Gastroesophageal sphincter (tissue), 4 donors: ENCODE results near the gene DVL2. TPM values are rescaled to one million over a fixed set of nuclear protein-coding genes. Genes with fewer than 3 reads are reported as not detected.

ENCODE experiments used
- ATAC-seq: fragments of 150-250 bp; one replicate; pipeline ENCODE4 v1.9.1; 2016; ENCODE audit warnings: mild to moderate bottlenecking, moderate library complexity
- H3K27ac ChIP-seq, 4 donors: fragments of 200-600 bp; sonication (generic) in 3 of 4; 1 replicate in 3 of 4; 2 replicates in 1 of 4; pipeline ENCODE4 v1.5.1; 2016 to 2019
- H3K27me3 ChIP-seq: fragments of 200-600 bp; sonication (generic); one replicate; pipeline ENCODE4 v1.5.1; 2019
- H3K36me3 ChIP-seq, 2 donors: fragments of 200-600 bp; sonication (generic); one replicate each; pipeline ENCODE4 v1.5.1; 2019; ENCODE audit warnings: control low read depth in 1 of 2
- H3K4me1 ChIP-seq, 3 donors: fragments of 200-600 bp; sonication (generic); 1 replicate in 2 of 3; 2 replicates in 1 of 3; pipeline ENCODE4 v1.5.1; 2016 to 2019; ENCODE audit warnings: control low read depth in 2 of 3
- H3K4me3 ChIP-seq, 2 donors: fragments of 200-600 bp; sonication (generic); one replicate each; pipeline ENCODE4 v1.5.1; 2019; ENCODE audit warnings: mild to moderate bottlenecking in 1 of 2, moderate library complexity in 1 of 2
- H3K9me3 ChIP-seq, 3 donors: fragments of 200-600 bp; sonication (generic); one replicate each; pipeline ENCODE4 v1.5.1; 2017 to 2019; ENCODE audit warnings: control low read depth in 2 of 3
- EP300 ChIP-seq: sonication (generic); formaldehyde crosslinking; IDR thresholded peaks from one replicate; pipeline ENCODE4 v1.6.1; 2017; ENCODE audit warnings: antibody characterized with exemption, mild to moderate bottlenecking
- POLR2A ChIP-seq, 2 donors: fragments of 450-650 bp; IDR thresholded peaks; one replicate each; pipeline ENCODE4 v1.6.1; 2017; ENCODE audit warnings: antibody characterized with exemption in 2 of 2, mild to moderate bottlenecking in 2 of 2, moderate library complexity in 1 of 2
- POLR2AphosphoS5 ChIP-seq: sonication (generic); formaldehyde crosslinking; IDR thresholded peaks from one replicate; pipeline ENCODE4 v1.6.1; 2017; ENCODE audit warnings: antibody characterized with exemption
- WGBS, 2 donors: methylation state at CpG; one replicate each; pipeline ENCODE4 v1.1.5; 2018; ENCODE audit warnings: low coverage in 1 of 2; 5-methylcytosine and 5-hydroxymethylcytosine counted together
- total RNA-seq, 4 donors: library from RNA; depleted of rRNA; stranded (reverse); fragments of >200 nt; gene quantifications; one replicate each; pipeline ENCODE4 v1.1.0, GENCODE V29; 2016
- TF ChIP-seq, protein P1 (sequence below), 4 experiments: fragments of 200-600 bp in 2 of 4; fragments of 450-650 bp in 2 of 4; sonication (generic) in 1 of 4; IDR thresholded peaks; one replicate each; pipeline ENCODE4 v1.5.1; 2017 to 2019; ENCODE audit warnings: antibody characterized with exemption in 4 of 4, mild to moderate bottlenecking in 2 of 4, moderate library complexity in 2 of 4

The DVL2 gene
- total RNA-seq, 4 donors from 2014 or later: 33.0 to 53.9 (median 45.0) TPM

DNA sequence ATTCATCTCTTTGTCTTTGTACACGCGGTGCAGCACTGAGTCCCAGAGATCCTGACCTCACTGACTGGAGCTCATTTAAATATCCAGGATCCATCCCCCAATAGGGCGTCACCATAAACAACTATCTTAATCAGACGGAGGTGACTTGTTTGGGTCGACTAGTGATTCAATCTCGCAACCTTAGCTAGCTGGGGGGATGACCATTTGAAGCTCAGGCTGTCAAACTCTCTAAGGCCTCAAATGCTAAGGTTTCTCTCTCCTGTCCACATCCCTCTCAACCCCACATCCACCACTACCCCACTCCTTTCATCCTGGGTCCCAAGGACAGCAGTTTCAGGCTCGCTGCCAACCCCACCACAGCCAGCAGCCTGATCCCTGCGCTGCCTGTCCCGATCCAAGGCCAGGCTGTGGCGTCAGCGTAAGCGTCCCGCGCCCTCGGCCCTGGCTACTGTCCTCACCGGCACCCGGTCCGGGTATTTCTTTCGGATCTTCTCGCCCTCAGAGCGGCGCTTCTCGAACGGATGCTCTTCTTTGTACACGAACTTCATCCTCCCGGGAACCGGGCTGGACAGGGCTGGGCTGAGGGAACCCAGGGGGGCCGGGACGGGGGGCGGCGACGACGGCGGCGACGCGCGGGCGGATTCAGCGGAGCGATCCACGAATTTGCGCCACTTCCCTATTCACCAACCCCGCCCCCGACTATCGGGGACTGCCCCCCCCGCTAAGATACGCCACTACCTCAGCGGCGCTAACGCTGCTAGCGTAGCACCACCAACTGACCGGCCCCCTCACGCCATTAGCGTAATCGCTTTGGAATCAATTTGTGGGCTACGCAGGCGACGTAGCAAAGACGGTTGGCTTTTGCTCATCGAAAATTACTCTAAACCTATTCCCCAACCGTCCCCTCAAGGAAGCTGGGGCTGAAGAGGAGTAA is 7.7 kb upstream of the DVL2 start, which contains the start of gene GABARAP:
GABARAP (minus strand) TSS at position 667 of the 934 bp plus-strand sequence; CDS start at position 548, 119 bp downstream.
- Histone ChIP-seq H3K4me3 (peak within 1 kb of the TSS; percentile 78 to 87), H3K36me3 (peaks cover 0 to 50% of the 10 kb centered on the region in 2 donors)
- peak; percentile 37 for ATAC-seq

DNA sequence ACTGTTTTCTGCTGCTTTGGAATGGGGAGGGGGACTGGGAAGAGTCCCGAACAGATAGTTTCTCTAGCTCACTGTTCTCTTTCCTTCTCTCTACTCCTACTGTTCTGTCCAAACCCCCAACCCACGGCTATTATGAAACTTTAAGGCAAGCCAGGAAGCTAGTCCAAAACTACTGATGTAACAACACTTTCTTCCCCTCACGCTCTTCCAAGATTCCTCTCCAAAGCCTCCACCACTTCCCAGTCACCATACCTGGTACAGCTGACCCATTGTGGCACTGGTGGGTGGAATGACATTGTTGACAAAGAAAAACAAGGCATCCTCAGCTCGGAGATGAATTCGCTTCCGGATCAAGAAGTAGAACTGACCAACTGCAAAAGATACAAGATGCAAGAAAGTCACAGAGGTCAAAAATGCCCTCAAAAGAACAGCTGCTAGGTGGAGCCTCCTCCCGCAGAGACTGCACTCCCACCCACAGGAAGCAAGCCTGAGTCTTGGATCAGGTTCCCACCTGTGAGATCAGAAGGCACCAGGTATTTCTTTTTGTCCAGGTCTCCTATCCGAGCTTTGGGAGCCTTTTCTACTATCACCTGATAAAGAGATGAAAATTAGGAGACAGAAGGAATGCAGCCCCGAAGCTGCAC is 6.9 kb upstream of the DVL2 start:
- Histone ChIP-seq H3K4me1 (peaks cover 8 to 55% (median 28%) of the 10 kb centered on the region in 3 donors), H3K9me3 (no peaks in the 10 kb centered on the region), H3K4me3 (peak overlapping the region; percentile 78 to 87), H3K36me3 (peaks cover 0 to 48% of the 10 kb centered on the region in 2 donors), H3K27ac (peak overlapping the region; percentile 80 to 98 (median 96)), H3K27me3 (no peaks in the 10 kb centered on the region)
- TF ChIP-seq EP300 (no peak), POLR2A (IDR thresholded peaks at IDR 0.05) (no peak)
- TF ChIP-seq, protein P1, sequence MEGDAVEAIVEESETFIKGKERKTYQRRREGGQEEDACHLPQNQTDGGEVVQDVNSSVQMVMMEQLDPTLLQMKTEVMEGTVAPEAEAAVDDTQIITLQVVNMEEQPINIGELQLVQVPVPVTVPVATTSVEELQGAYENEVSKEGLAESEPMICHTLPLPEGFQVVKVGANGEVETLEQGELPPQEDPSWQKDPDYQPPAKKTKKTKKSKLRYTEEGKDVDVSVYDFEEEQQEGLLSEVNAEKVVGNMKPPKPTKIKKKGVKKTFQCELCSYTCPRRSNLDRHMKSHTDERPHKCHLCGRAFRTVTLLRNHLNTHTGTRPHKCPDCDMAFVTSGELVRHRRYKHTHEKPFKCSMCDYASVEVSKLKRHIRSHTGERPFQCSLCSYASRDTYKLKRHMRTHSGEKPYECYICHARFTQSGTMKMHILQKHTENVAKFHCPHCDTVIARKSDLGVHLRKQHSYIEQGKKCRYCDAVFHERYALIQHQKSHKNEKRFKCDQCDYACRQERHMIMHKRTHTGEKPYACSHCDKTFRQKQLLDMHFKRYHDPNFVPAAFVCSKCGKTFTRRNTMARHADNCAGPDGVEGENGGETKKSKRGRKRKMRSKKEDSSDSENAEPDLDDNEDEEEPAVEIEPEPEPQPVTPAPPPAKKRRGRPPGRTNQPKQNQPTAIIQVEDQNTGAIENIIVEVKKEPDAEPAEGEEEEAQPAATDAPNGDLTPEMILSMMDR (IDR thresholded peaks at IDR 0.05): no peak
- no peak for ATAC-seq
- 27 to 34% methylated on average over 6 to 9 of the region's 9 CpGs for WGBS, 2 donors

More for the DNA sequence above, 7.7 kb upstream of the DVL2 start, which contains the start of gene GABARAP:
- Histone ChIP-seq H3K4me1 (peaks cover 8 to 51% (median 28%) of the 10 kb centered on the region in 3 donors), H3K9me3 (no peaks in the 10 kb centered on the region), H3K27ac (peak within 1 kb of the TSS; percentile 80 to 98 (median 96)), H3K27me3 (no peaks in the 10 kb centered on the region)
- WGBS, 2 donors: 1 to 2% methylated on average over 4 to 23 of the region's 62 CpGs
- TF ChIP-seq POLR2A (IDR thresholded peaks at IDR 0.05) (peak; percentile 30 to 59), POLR2AphosphoS5 (peak; percentile 49), EP300 (no peak)
- TF ChIP-seq, protein P1 (IDR thresholded peaks at IDR 0.05): peak in 1 of 4 experiments; percentile 12

DNA sequence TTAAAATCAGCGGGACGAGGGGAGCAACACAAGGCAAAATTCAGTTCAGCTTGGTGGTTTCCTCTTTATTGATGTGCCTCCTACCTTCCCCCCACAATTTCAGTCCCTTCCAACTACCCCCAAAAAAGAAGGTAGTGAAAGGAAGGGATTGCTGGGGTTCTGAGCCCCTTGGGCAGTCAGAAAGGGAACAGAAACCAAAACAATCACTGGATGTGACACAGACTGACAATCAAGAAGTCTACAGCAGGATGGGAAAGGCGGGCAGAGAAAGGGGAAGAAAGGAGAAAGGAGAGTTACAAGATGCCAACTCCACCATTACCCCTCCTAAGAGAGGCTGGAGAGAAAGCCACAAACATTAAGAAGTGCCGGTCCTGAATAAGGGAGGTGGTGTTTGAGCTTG is 6.1 kb upstream of the DVL2 start:
- H3K9me3 ChIP-seq: no peaks in the 10 kb centered on the region
- no peak for TF ChIP-seq EP300
- peak overlapping the region in 3 of 4 donors; percentile 94 to 98 (median 98) for H3K27ac ChIP-seq
- H3K4me3 ChIP-seq: peak overlapping the region in 1 of 2 donors; percentile 87
- peaks cover 0 to 48% of the 10 kb centered on the region in 2 donors for H3K36me3 ChIP-seq
- ATAC-seq: no peak
- H3K4me1 ChIP-seq: peaks cover 8 to 60% (median 28%) of the 10 kb centered on the region in 3 donors
- WGBS, 2 donors: 60% methylated on average over 4 of the region's 4 CpGs; no CpG with 5 or more reads in 1 of the 2 donors
- no peaks in the 10 kb centered on the region for H3K27me3 ChIP-seq

DNA sequence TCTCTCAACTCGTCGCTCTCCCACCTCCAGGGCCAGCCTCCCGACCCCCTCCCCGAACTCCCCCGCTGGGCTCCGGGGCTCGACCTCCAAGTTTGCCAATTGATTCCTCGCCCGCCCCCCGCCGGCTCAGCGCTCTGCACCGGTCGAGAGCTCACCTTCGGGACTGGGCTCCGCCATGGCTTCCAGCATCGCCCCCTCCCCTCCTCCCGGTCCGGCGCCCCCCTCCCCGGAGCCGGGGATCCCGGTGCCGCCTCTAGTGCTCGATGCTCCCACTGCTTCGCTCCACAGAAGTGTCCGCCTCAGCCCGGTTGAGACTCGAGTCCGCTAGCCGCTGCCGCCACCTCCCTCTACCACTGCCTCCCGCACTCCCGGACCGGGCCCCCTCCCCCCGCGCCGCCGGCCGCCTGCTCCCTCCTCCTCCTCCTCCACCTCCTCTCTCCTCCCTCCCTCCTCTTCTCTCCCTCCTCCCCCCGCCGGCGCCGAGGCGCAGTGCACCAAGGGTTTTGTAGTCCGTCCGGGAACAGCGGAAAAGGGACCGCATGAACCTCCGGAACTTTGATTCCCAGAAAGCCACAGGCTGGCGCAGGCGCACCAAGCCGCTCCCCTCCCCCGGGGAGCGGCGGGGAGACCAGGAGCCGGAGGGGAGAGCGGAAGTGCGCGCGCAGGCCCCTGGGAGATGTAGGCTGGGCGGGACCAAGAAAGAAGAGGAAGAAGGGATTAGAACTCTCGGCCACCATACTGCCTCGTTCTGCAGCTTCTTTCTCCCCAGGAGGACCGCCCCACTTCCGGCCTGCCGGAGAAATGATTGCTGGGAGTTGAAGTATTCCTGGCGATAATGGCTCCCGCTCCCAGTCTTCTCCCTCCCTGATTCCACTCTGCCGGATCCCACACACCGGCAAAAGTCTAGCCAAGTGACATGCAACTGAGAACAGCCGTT is 5.0 kb upstream of the DVL2 start, which contains the start of gene PHF23:
PHF23 (minus strand) TSS at position 367 of the 937 bp plus-strand sequence; CDS start at position 189, 178 bp downstream.
- WGBS, 2 donors: 0 to 1% methylated on average over 5 to 15 of the region's 72 CpGs
- H3K9me3 ChIP-seq: no peaks in the 10 kb centered on the region
- TF ChIP-seq, protein P1 (IDR thresholded peaks at IDR 0.05): peak in 3 of 4 experiments; percentile 8 to 58 (median 34)
- TF ChIP-seq POLR2AphosphoS5: peak; percentile 81
- TF ChIP-seq POLR2A (IDR thresholded peaks at IDR 0.05): peak; percentile 40 to 56
- no peak for TF ChIP-seq EP300
- peak within 1 kb of the TSS; percentile 82 to 98 (median 96) for H3K27ac ChIP-seq
- H3K4me1 ChIP-seq: peaks cover 8 to 67% (median 33%) of the 10 kb centered on the region in 3 donors
- no peaks in the 10 kb centered on the region for H3K27me3 ChIP-seq
- peaks cover 0 to 42% of the 10 kb centered on the region in 2 donors for H3K36me3 ChIP-seq
- peak; percentile 87 for ATAC-seq
- H3K4me3 ChIP-seq: peak within 1 kb of the TSS; percentile 90 to 99
